GM18870 (cell line): ENCODE measurements around the gene SNRK.

Experiments
- ATAC-seq: cut with Tn5 transposase; IDR thresholded peaks from one replicate; pipeline ENCODE4 v1.9.1; 2021; ENCODE audit warnings: moderate library complexity; ENCODE audit not compliant: unreplicated experiment

SNRK gene

GRCh38 chr3:43307649-43308048 lies 21.3 kb downstream of the SNRK start:
- no peak for ATAC-seq

GRCh38 chr3:43309372-43310305 lies 23.3 kb downstream of the SNRK start:
- no peak for ATAC-seq

- ATAC-seq: no peak
Measured at GRCh38 chr3:43316783-43317460, 30.6 kb downstream of the SNRK start.

GRCh38 chr3:43317461-43318316 lies 31.3 kb downstream of the SNRK start:
- ATAC-seq: no peak

- no peak for ATAC-seq
Measured at GRCh38 chr3:43319376-43319775, 33.0 kb downstream of the SNRK start.

GRCh38 chr3:43319794-43320193 lies 33.5 kb downstream of the SNRK start:
- no peak for ATAC-seq

GRCh38 chr3:43320288-43320687 lies 33.9 kb downstream of the SNRK start:
- ATAC-seq: no peak

GRCh38 chr3:43323541-43323940 lies 37.2 kb downstream of the SNRK start:
- no peak for ATAC-seq

GRCh38 chr3:43326891-43327581 lies 40.7 kb downstream of the SNRK start:
- ATAC-seq: no peak

- no peak for ATAC-seq
Measured at GRCh38 chr3:43327582-43327979, 41.2 kb downstream of the SNRK start.

- ATAC-seq: no peak
Measured at GRCh38 chr3:43328653-43329052, 42.3 kb downstream of the SNRK start.

- no peak for ATAC-seq
Measured at GRCh38 chr3:43330981-43331380, 44.6 kb downstream of the SNRK start.

GRCh38 chr3:43331381-43331780 lies 45.0 kb downstream of the SNRK start:
- ATAC-seq: no peak

GRCh38 chr3:43334976-43335375 lies 48.6 kb downstream of the SNRK start:
- ATAC-seq: no peak

GRCh38 chr3:43335799-43336198 lies 49.5 kb downstream of the SNRK start:
- no peak for ATAC-seq

GRCh38 chr3:43338295-43338694 lies 52.0 kb downstream of the SNRK start:
- no peak for ATAC-seq

GRCh38 chr3:43340403-43340802 lies 54.1 kb downstream of the SNRK start:
- ATAC-seq: no peak

GRCh38 chr3:43341788-43342187 lies 55.4 kb downstream of the SNRK start:
- no peak for ATAC-seq

- ATAC-seq: no peak
Measured at GRCh38 chr3:43343185-43343584, 56.8 kb downstream of the SNRK start.

GRCh38 chr3:43343815-43344214 lies 57.5 kb downstream of the SNRK start:
- ATAC-seq: no peak

GRCh38 chr3:43344520-43344919 lies 58.2 kb downstream of the SNRK start:
- ATAC-seq: no peak
